Measurements from ENCODE around the gene MEGF8. TPM values are rescaled to one million over a fixed set of nuclear protein-coding genes. Genes with fewer than 3 reads are reported as not detected.

Gene MEGF8
- polyA plus RNA-seq, 3 donors: 6.8 to 30.4 (median 20.3) TPM

GRCh38 chr19:42396381-42397262, 71.2 kb downstream of the MEGF8 start:
- no peak overlapping the region for H3K27ac ChIP-seq (ENCODE audit: low read depth, low read length)
- 3 to 7% (median 3%) methylated on average over 42 of the region's 42 CpGs for WGBS, 3 donors

- H3K27ac ChIP-seq (ENCODE audit: low read depth, low read length): no peak overlapping the region
- 25% methylated on average over 25 of the region's 25 CpGs for WGBS, 3 donors
Measured at GRCh38 chr19:42397263-42398166, 72.1 kb downstream of the MEGF8 start.

- H3K27ac ChIP-seq (ENCODE audit: low read depth, low read length): no peak overlapping the region
- WGBS, 3 donors: 67 to 94% (median 94%) methylated on average over 1 of the region's 1 CpG
Measured at GRCh38 chr19:42400404-42400803, 75.0 kb downstream of the MEGF8 start.

GRCh38 chr19:42401365-42402303, 76.2 kb downstream of the MEGF8 start:
- 0 to 3% (median 2%) methylated on average over 71 to 80 of the region's 80 CpGs for whole genome bisulfite sequencing, 3 donors
- no peak overlapping the region for H3K27ac ChIP-seq (ENCODE audit: low read depth, low read length)

GRCh38 chr19:42402376-42403116, 77.1 kb downstream of the MEGF8 start:
- 63 to 69% (median 64%) methylated on average over 34 of the region's 34 CpGs for WGBS, 3 donors
- H3K27ac ChIP-seq (ENCODE audit: low read depth, low read length): no peak overlapping the region

- 84 to 90% (median 90%) methylated on average over 10 of the region's 10 CpGs for WGBS, 3 donors
- no peak overlapping the region for H3K27ac ChIP-seq (ENCODE audit: low read depth, low read length)
Measured at GRCh38 chr19:42403586-42403985, 78.2 kb downstream of the MEGF8 start.

GRCh38 chr19:42406111-42406510, 80.7 kb downstream of the MEGF8 start:
- 87 to 90% (median 88%) methylated on average over 11 of the region's 11 CpGs for WGBS, 3 donors
- no peak overlapping the region for H3K27ac ChIP-seq (ENCODE audit: low read depth, low read length)

GRCh38 chr19:42407085-42407815, 81.8 kb downstream of the MEGF8 start:
- 86 to 95% (median 93%) methylated on average over 30 of the region's 30 CpGs for WGBS, 3 donors

GRCh38 chr19:42407816-42408175, 82.4 kb downstream of the MEGF8 start:
- no peak overlapping the region for H3K27ac ChIP-seq (ENCODE audit: low read depth, low read length)
- WGBS, 3 donors: 86 to 93% (median 93%) methylated on average over 10 of the region's 10 CpGs

More at GRCh38 chr19:42407085-42407815, 81.8 kb downstream of the MEGF8 start:
- H3K27ac ChIP-seq (ENCODE audit: low read depth, low read length): no peak overlapping the region

- WGBS, 3 donors: 43 to 61% (median 53%) methylated on average over 6 of the region's 6 CpGs
- no peak overlapping the region for H3K27ac ChIP-seq (ENCODE audit: low read depth, low read length)
Measured at GRCh38 chr19:42409477-42409876, 84.0 kb downstream of the MEGF8 start.

- 81 to 88% (median 88%) methylated on average over 30 of the region's 30 CpGs for WGBS, 3 donors
Measured at GRCh38 chr19:42410371-42410770, 84.9 kb downstream of the MEGF8 start.

GRCh38 chr19:42411581-42412178, 86.2 kb downstream of the MEGF8 start:
- WGBS, 3 donors: 68 to 84% (median 78%) methylated on average over 8 of the region's 8 CpGs
- H3K27ac ChIP-seq (ENCODE audit: low read depth, low read length): no peak overlapping the region

More at GRCh38 chr19:42410371-42410770, 84.9 kb downstream of the MEGF8 start:
- no peak overlapping the region for H3K27ac ChIP-seq (ENCODE audit: low read depth, low read length)

GRCh38 chr19:42412227-42412626, 86.8 kb downstream of the MEGF8 start:
- WGBS, 3 donors: 58 to 78% (median 70%) methylated on average over 7 of the region's 7 CpGs
- no peak overlapping the region for H3K27ac ChIP-seq (ENCODE audit: low read depth, low read length)

GRCh38 chr19:42412661-42413076, 87.2 kb downstream of the MEGF8 start:
- no peak overlapping the region for H3K27ac ChIP-seq (ENCODE audit: low read depth, low read length)
- WGBS, 3 donors: 65 to 82% (median 65%) methylated on average over 4 of the region's 4 CpGs

GRCh38 chr19:42419309-42419708, 93.9 kb downstream of the MEGF8 start:
- 45 to 66% (median 66%) methylated on average over 6 of the region's 6 CpGs for WGBS, 3 donors
- H3K27ac ChIP-seq (ENCODE audit: low read depth, low read length): no peak overlapping the region

- WGBS, 3 donors: 45 to 54% (median 47%) methylated on average over 10 of the region's 10 CpGs
- no peak overlapping the region for H3K27ac ChIP-seq (ENCODE audit: low read depth, low read length)
Measured at GRCh38 chr19:42420055-42420544, 94.7 kb downstream of the MEGF8 start.
